MM.1S (cell line): ENCODE data around the gene JAML.

Experiments used
- CTCF ChIP-seq: fragments of 300-600 bp; sonication (generic); IDR thresholded peaks from 2 replicates; pipeline ENCODE4 v1.5.1; 2016; ENCODE audit warnings: antibody characterized with exemption, low read length, mixed read lengths
- EZH2 ChIP-seq: fragments of 300-600 bp; sonication (generic); optimal IDR thresholded peaks from 2 replicates; pipeline ENCODE3; 2017; ENCODE audit warnings: low read depth, mild to moderate bottlenecking, antibody characterized with exemption, low read length, mixed read lengths

- no peak for TF ChIP-seq CTCF
- TF ChIP-seq EZH2 = no peak
Observed at GRCh38 chr11:118146554-118146953, 78.3 kb downstream of the JAML start.
